ENCODE measurements around the gene TRMT44. TPM values are rescaled to one million over a fixed set of nuclear protein-coding genes. Genes with fewer than 3 reads are reported as not detected.
A peak's percentile ranks its signal among the peaks of the same experiment; 100 is the strongest.

TRMT44 gene
- polyA plus RNA-seq, 1 experiment = 7.0 TPM

- H3K9me3 ChIP-seq (ENCODE audit: control insufficient read depth, insufficient read depth, low read length) = peaks cover 12% of the 10 kb centered on the region
- 0 out of 2 replicates have a peak, but pooled peaks have one; percentile 1 for TF ChIP-seq CTCF (IDR thresholded peaks at IDR 0.05; ENCODE audit: low read depth, low read length)
- POLR2A ChIA-PET = interaction anchor here (1.9 kb wide), 1 partner anchor 53 kb away, joined by 8 read pairs; no protein-coding TSS in a partner anchor
- DNase-seq (ENCODE audit: low read depth, low spot score) = no peak
- peak overlapping the region; percentile 47 for H3K27ac ChIP-seq (ENCODE audit: low read depth, low read length)
- CTCF ChIA-PET = interaction anchor here (0.6 to 1.2 kb wide), 2 partner anchors 53 to 82 kb away, joined by 3 to 4 read pairs; no protein-coding TSS in a partner anchor
- no peak overlapping the region for H3K4me3 ChIP-seq (ENCODE audit: low read depth, low read length)
- H3K27me3 ChIP-seq (ENCODE audit: control insufficient read depth, insufficient read depth, low read length) = peaks cover 10% of the 10 kb centered on the region
These were observed 85.0 kb downstream of the TRMT44 start for GRCh38 chr4:8525383-8526120.

Small RNA genes within 50 kb of the gene (small RNA-seq; reads per million reads assigned to genes)
- gene RNA5SP152 (ENCODE audit: insufficient read length, low read depth) = not detected

Other genes with a start within 250 kb of the TRMT44 start
- 0.98 and 1.4 TPM in 2 replicates for gene SH3TC1, start 241.5 kb upstream of the TRMT44 start, polyA plus RNA-seq (2011; rRNA removed)
- 16.3 and 19.7 TPM in 2 replicates for gene HTRA3, start 171.0 kb upstream of the TRMT44 start, polyA plus RNA-seq (2011; rRNA removed)
- 7.9 and 10.2 TPM in 2 replicates for gene ACOX3, start 54 bp upstream of the TRMT44 start, polyA plus RNA-seq (2011; rRNA removed)
- 0.07 and 0.14 TPM in 2 replicates for gene GPR78, start 139.6 kb downstream of the TRMT44 start, polyA plus RNA-seq (2011; rRNA removed)
- 6.4 and 8.3 TPM in 2 replicates for gene CPZ, start 152.0 kb downstream of the TRMT44 start, polyA plus RNA-seq (2011; rRNA removed)

Data from AG04450 (cell line).